ENCODE data around the gene COL1A1.

COL1A1 gene

GRCh38 chr17:50172130-50172529, 29.3 kb downstream of the COL1A1 start:
- no peak for DNase-seq (ENCODE audit: low read depth in 2 of 2)

DNA sequence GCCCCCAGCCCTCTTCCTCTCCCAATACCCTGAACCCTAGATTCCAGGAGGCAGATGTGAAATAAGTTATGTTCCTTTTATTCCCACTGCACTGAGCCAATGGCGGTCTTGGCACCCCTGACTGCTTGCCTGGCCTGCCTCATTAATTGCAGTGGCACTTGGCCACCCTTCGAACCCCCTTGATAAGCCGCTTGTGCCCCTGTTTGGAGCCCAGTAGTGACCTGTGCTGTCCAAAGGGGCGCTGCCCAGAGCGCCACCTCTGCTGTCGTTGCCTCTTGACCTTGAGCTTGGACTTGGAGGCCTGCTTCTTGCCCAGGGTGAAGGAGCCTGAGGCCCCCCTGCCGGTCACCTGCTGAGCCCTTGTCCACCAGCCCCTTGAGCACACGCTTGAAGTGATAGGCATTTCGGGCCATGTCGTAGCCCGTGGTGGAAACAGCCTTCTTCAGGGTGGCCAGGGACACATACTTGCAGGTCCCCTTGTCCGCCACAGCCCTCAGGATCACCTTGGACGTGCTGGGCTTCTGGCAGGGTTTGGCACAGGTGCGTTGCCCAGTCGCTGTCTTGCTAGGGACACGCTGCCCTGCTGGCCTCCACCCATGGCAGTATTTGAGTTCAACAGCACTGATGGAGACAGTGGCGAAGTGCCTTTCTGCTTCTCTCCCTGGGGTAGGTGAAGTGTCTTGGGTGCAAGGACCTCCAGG, 29.9 kb downstream of the COL1A1 start:
- DNase-seq (ENCODE audit: low read depth in 2 of 2): no peak

GRCh38 chr17:50170662-50171370, 30.6 kb downstream of the COL1A1 start:
- no peak for DNase-seq (ENCODE audit: low read depth in 2 of 2)

DNA sequence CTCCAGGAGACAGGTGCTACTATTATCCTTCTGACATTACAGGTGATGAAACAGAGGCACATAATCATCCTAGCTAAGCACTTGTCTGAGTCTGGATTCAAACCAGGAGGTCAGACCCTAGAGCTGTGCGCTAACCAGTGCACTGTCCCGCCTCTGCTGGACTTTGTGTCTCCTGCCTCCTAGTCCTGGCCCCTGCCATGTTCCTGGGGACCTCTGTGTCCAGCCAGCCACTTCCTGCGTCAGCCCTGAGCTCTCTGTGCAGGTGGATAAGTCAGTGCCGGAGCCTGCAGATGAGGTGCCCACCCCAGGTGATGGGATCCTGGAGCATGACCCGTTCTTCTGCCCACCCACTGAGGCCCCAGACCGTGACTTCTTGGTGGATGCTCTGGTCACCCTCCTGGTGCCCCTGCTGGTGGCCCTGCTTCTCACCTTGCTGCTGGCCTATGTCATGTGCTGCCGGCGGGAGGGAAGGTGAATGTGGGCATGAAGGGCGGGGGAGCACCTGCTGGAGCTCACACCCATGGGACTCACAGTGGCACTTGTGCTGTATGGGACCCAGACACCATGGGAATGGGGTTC, 31.5 kb downstream of the COL1A1 start:
- no peak for DNase-seq (ENCODE audit: low read depth in 2 of 2)

DNA sequence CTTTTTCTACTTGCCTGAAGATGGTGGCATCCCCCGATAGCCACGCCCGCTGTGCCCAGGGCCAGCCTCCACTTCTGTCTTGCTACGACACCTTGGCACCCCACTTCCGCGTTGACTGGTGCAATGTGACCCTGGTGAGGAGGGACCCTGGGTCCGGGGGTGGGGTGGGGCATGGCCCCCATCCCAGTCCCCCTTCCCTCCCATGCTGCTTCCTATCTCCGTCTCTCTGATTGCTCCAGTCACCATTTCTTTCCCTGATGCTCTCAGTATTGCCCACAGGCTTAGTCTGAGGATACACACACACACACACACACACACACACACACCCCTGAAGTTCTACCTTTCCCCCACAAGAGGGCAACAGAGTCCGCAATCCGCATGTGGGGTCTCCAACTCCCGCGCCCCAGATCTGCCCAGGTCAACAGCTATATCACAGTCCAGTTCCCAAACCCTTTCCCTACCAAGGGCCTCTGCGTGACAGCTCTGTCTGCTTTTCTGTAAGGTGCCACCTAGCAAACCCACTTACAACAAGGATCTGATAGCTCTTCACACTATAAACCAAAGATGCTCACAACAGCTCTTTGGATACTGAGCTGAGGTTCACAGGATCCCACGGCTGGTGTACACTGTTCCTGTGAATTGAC, 32.2 kb downstream of the COL1A1 start:
- peak in 1 of 2 experiments; percentile 57 for DNase-seq (ENCODE audit: low read depth in 2 of 2)

DNA sequence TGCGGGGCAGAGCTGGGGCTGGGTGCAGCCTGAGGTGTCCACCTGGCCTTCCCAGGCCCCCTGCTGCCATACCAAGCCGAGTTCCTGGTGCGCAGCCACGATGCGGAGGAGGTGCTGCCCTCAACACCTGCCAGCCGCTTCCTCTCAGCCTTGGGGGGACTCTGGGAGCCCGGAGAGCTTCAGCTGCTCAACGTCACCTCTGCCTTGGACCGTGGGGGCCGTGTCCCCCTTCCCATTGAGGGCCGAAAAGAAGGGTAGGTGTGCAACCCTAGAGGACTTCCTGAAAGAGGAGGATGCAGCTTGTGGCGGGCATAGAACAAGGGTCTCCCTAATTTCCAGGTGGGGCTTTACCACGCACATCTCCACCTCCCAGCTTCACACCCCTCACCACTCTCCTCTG, 33.1 kb downstream of the COL1A1 start:
- DNase-seq (ENCODE audit: low read depth in 2 of 2): no peak

DNA sequence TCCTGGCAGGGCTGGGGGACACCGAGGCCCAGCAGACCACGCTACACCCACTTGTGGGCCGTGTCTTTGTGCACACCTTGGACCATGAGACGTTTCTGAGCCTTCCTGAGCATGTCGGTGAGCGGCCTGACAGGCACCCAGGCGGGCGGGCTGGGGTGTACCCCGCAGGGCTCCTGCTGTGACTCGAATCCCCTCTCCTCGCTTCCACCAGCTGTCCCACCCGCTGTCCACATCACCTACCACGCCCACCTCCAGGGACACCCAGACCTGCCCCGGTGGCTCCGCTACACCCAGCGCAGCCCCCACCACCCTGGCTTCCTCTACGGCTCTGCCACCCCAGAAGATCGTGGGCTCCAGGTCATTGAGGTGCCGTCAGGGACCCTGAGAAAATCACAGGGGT, 34.1 kb downstream of the COL1A1 start:
- DNase-seq (ENCODE audit: low read depth in 2 of 2): no peak

- DNase-seq (ENCODE audit: low read depth in 2 of 2): no peak
Observed at GRCh38 chr17:50166518-50167181, 34.8 kb downstream of the COL1A1 start.

DNA sequence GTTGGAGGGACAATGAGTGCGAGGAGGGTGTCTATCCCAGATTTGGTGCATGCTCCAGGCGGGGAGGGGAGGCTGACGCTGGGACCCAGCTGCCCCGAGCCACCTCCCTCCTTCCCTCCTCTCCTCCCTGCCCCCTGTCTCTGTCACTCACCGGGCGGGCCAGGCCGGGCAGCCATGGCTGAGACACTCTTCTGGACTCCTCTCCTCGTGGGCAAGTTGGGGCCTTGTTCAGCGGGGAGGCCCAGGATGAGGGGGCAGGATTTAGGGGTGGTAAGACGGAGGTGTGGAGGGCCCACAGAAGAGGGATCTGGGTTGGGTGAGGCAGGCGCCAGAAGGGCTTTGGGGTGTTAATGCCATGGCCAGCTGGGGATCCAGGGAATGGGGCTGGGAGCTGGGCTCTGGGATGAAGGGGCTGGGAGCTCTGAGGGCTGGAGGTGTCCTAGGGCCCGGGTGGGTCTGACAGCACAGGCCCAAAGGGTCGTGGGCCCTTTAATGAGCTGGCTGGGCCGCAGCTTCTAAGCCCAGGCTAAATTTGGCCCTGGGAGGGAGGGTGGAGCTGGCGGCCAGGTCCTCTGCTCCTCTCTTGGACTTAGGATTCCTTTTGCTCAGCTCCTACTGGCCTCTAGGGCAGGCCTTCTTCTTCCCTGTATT, 35.4 kb downstream of the COL1A1 start, which contains the start of gene SGCA:
TSS of gene SGCA (plus strand) at position 139 of the 651 bp plus-strand sequence. CDS start at position 175, 36 bp downstream.
- no peak for DNase-seq (ENCODE audit: low read depth in 2 of 2)

DNA sequence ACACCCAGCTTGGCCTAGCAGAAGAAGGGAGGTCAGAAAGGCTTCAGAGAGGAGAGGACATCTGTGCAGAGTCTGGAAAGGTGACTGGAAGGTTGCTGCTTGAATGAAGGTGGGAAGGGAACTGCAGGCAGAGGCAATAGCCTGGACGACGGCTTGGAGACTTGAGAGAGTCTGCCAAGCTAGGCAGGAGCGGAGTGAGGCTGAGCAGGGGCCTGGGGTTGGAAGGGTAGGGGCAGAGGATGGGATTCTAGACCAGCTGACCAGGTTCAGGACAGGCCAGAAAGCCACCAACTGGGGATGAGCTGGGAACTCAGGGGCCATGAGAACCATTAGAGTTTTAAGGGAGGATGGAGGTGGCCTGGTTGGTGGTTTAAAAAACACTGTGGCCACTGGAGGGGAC, 36.0 kb downstream of the COL1A1 start:
- DNase-seq (ENCODE audit: low read depth in 2 of 2): no peak

DNA sequence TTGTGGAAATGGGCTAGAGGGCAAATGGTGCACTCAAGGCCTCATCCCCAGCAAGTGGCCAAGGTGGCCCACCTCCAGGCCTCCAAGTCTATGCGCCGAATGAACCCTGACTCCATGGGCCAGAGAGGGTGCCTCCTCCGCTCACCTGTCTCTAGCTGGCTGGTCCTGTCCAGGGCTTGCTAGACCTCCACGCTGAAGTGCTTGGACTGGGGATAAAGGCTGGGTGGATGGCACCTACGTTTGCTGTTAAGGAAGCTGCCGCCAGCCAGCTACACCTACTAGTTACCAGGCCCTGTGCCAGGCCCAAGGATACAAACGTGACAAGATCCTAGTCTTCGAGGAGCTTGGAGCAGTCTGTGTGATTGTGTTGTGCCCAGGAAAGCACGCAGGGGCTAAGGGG, 36.4 kb downstream of the COL1A1 start:
- DNase-seq (ENCODE audit: low read depth in 2 of 2): no peak

DNA sequence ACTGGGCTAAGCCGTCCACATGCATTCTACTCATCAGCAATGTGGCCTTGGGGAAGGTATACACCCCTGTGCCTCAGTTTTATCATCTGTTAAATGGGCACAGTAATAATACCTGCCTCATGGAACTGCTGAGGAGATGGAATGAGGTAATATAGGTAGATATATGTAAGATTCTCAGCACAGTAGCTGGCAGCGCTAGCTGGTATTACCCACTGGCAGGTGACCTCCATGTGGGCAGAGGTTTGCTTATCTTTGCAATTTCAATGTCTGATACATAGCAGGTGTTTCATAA, 36.8 kb downstream of the COL1A1 start:
- no peak for DNase-seq (ENCODE audit: low read depth in 2 of 2)

GRCh38 chr17:50163843-50164696, 37.4 kb downstream of the COL1A1 start:
- no peak for DNase-seq (ENCODE audit: low read depth in 2 of 2)

GRCh38 chr17:50162466-50163254, 38.8 kb downstream of the COL1A1 start:
- no peak for DNase-seq (ENCODE audit: low read depth in 2 of 2)

DNA sequence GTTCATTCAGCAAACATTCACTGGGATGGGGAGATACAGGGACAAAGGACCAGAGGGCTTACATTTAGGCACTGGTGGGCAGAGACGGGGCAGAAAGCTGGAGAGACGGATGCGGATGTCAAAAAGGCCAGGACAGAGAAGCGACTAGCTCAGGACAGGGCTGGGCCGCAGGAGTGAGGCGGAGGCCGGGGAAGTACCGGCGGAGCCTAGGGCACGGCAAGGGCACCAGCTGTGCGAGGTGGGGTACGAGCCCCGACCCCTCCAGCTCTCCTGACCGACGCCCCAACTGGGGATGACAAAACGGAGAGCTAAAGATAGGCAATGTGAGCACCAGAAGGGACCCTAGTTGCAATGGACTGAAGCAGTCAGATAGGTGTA, 39.5 kb downstream of the COL1A1 start:
- DNase-seq (ENCODE audit: low read depth in 2 of 2): no peak

DNA sequence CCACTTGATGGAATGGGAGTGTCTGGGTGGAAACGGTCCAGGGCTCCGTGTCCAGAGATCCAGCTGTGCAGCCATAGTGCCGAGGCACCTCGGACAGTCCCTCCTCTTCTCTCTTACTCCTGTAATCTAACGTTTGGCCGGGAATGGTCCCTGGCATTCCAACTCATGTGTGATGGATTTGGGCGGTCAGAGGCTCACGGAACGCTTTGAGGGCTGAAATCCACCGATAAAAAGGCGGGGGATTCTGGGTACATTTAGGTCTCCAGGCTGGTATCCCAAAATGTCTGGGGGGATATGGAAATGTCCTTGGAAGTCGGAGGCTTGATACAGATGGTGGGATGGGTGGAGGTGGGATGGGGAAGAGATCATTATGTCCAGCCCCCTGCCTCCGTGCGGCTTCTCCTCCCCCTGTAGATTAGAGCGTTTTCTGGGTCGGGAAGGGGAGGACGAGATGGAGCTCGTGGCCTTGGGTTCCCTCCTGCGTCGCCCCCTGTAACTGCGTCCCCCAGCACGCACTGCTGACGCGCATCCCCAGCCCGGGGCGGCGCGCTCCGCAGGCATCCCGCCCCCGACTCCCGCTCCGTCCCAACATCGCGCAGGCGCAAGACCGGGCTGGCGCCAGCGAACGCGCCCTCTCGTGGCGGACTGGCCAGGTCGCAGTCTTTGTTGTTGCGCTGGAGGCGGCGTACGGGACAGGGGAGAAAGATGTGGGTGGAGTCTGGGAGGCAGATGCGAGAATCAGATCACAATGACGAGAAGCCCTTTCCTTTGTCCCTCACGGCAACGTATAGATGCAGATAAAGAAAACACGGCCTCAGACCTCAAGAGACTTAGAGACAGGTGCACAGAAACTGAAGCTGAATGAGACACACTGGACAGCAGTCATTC, 40.2 kb downstream of the COL1A1 start:
- peak; percentile 81 to 82 for DNase-seq (ENCODE audit: low read depth in 2 of 2)

DNA sequence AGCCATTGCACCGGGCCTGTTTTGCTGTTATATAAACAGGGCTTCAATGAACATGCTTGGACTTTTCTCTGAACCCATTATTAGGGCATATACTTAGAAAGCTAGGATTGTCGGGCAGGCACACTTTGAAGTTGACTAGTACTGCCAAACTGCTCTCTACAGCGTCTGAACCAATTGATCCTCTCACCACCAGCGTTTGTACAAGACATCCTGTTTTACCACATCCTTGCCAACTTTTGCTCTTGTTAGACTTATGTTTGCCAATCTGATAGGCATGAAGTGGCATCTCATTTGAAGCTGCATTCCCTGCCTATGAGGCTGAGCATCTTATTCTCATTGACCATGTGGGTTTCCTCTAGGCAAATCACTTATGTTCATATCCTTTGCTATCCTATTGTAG, 43.5 kb downstream of the COL1A1 start:
- DNase-seq (ENCODE audit: low read depth in 2 of 2): no peak

DNA sequence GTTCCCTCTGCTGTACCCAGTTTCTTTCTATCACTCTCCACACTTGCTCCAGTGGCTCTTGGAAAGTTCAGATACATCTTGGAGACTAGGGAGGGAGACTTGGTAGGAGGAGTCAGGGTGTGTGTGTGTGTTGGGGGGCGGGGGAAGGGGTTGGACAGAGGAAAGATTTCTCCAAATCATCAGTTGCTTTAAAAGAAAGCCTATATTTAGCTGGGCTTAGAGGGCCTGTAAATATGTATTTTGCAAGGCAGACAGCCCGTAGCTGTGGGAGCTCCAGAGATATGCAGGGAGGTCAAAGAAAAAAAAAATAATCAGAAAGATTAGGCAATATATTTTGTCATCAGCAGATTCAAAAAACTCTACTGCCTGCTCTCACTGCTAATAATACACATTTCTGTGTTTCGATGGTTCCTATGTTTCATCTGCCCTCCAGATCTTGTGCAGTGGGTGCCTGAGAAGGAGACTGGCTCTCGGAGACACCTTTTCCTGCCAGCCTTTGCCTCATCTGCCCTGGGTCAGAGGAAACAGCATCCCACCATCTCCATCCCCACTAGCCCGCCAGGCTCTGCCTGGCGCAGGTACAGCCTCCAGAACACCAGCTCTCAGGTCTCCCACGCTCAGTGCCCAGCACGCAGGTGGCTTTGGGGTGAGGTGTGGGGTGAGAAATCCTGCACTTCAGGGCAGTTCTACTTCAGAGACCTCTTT, 46.2 kb downstream of the COL1A1 start:
- no peak for DNase-seq (ENCODE audit: low read depth in 2 of 2)

Data from fibroblast of skin of left quadriceps (primary cell).